GM18951 (cell line): Measurements from ENCODE around the gene CD70.

Source experiments
- POLR2A ChIP-seq: IDR thresholded peaks from 4 replicates; pipeline ENCODE4 v1.6.1; 2011; ENCODE audit warnings: mild to moderate bottlenecking; ENCODE audit not compliant: insufficient read length, insufficient read depth; ENCODE audit errors: extremely low read depth
- in situ Hi-C: fragments of 300-500 bp; cut with MboI; formaldehyde crosslinking; loops from one replicate; pipeline ENCODE4 v1.12.0; 2022; ENCODE audit warnings: low sequenced_read_pairs, mixed read lengths, inconsistent platforms; ENCODE audit not compliant: unreplicated experiment

Gene CD70

DNA sequence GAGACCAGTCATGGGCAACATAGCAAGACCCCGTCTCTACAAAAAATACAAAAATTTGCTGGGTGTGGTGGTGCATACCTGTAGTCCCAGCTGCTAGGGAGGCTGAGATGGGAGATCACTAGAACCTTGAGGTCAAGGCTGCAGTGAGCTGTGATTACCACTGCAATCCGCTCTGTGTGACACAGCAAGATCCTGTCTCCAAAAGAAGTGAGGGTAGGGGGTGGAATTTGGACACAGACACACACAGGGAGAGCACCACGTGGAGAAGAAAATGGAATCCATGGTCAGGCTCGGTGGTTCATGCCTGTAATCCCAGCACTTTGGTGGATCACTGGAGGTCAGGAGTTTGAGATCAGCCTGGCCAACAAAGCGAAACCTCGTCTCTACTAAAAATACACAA is 51.4 kb downstream of the CD70 start:
- no peak for TF ChIP-seq POLR2A
- in situ Hi-C loops, result no loop called here
